ENCODE measurements around the gene C19orf73.

The C19orf73 gene, protein sequence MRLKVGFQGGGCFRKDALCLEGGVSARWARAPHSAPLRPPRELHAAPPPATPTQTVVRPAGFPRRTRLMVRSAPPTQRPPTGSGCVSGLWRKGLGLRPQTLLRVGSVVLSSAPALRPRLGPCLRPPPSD

DNA sequence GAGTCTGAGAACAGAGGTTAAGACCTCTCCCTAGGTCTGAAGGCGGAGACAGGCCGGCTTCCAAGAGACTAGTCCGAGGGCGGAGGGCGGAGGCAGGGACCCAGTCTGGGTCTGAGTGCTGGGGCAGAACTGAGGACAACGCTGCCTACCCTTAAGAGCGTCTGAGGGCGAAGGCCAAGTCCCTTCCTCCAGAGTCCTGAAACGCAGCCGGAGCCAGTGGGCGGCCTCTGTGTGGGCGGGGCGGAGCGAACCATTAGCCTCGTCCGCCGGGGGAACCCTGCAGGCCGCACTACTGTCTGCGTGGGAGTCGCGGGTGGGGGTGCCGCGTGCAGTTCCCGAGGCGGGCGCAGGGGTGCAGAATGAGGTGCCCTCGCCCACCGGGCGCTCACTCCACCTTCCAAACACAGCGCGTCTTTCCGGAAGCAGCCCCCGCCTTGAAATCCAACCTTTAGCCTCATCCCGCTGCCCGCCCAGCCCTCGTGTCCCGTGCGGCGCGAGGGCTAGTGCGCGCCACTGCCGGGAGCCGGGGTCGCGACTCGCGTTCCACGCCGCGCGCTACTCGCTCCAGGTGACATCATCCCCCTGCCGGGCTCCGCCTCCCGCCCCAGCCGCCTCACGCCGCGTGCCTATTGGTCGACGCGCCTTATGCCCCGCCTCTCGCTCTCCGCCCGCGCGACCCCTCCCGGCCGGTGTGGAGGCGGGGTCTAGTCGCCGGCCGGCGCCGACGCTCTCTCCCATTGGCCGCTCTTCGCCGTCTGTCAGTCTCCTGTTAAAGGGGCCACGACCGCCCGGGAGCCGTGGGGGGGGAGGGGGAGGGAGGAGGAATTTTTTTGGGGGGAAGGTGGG lies at the start of gene C19orf73:
Gene C19orf73 (minus strand): TSS at position 579 of the 846 bp plus-strand sequence. CDS start 121 bp downstream, at position 458.
- DNase-seq (ENCODE audit: extremely low spot score) = peak; percentile 99
- TF ChIP-seq, protein P1, sequence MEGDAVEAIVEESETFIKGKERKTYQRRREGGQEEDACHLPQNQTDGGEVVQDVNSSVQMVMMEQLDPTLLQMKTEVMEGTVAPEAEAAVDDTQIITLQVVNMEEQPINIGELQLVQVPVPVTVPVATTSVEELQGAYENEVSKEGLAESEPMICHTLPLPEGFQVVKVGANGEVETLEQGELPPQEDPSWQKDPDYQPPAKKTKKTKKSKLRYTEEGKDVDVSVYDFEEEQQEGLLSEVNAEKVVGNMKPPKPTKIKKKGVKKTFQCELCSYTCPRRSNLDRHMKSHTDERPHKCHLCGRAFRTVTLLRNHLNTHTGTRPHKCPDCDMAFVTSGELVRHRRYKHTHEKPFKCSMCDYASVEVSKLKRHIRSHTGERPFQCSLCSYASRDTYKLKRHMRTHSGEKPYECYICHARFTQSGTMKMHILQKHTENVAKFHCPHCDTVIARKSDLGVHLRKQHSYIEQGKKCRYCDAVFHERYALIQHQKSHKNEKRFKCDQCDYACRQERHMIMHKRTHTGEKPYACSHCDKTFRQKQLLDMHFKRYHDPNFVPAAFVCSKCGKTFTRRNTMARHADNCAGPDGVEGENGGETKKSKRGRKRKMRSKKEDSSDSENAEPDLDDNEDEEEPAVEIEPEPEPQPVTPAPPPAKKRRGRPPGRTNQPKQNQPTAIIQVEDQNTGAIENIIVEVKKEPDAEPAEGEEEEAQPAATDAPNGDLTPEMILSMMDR (IDR thresholded peaks at IDR 0.05; ENCODE audit: control extremely low read depth, extremely low read depth, low read depth, missing control alignments) = no peak
- ChIA-PET POLR2A (no interaction called here), CTCF (interaction anchor here (1.3 to 3.3 kb wide), 6 partner anchors 9 to 125 kb away, joined by 4 to 15 read pairs (median 6); partner anchors contain the start of genes GYS1 and RUVBL2)

DNA sequence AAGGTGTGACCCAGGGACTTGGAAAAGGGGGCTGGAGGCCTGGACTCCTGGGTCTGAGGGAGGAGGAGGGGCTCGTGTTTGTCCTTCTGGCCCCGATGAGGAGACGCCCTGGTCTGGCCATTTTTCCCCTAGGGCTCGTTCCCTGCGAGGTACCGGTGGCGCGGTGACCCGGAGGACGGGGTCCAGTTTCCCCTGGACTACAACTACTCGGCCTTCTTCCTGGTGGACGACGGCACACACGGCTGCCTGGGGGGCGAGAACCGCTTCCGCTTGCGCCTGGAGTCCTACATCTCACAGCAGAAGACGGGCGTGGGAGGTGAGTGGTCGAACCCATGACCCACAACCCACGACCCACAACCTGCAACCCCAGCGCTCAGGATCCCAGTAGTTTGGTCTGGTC lies 49.5 kb upstream of the C19orf73 start:
- TF ChIP-seq, protein P1 (IDR thresholded peaks at IDR 0.05; ENCODE audit: control extremely low read depth, extremely low read depth, low read depth, missing control alignments) = no peak
- ChIA-PET POLR2A (no interaction called here), CTCF (no interaction called here)
- DNase-seq (ENCODE audit: extremely low spot score) = no peak

DNA sequence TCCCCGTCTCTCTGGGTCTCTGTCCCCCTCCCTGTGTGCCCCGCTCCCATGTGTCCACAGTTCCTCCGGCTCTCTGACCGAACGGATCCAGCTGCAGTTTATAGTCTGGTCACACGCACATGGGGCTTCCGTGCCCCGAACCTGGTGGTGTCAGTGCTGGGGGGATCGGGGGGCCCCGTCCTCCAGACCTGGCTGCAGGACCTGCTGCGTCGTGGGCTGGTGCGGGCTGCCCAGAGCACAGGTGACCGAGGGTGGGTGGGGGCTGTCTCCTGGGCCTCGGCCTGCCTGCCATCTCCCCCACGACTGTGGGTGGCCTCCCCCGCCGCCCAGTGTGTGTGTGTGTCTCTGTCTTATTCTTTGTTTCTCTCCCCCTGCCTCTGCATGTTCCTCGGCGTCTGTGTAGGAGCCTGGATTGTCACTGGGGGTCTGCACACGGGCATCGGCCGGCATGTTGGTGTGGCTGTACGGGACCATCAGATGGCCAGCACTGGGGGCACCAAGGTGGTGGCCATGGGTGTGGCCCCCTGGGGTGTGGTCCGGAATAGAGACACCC lies 49.0 kb upstream of the C19orf73 start:
- POLR2A ChIA-PET = no interaction called here
- CTCF ChIA-PET = no interaction called here
- TF ChIP-seq, protein P1 (IDR thresholded peaks at IDR 0.05; ENCODE audit: control extremely low read depth, extremely low read depth, low read depth, missing control alignments) = no peak
- no peak for DNase-seq (ENCODE audit: extremely low spot score)

DNA sequence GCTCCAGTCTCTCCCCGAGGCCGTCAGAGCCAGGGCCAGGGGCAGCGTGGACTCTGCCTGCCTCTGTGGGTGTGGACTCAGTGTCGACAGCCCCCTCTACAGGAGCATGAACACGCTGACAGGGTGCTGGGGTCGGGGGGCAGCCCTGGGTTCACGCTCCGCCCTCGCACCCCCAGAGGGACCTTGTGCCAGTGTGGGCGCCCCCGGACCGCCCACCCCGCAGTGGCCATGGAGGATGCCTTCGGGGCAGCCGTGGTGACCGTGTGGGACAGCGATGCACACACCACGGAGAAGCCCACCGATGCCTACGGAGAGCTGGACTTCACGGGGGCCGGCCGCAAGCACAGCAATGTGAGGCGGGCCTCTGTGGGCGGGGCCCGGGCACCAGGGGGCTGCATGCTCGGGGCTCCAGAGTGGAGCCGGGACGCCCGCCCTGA lies 46.9 kb upstream of the C19orf73 start:
- TF ChIP-seq, protein P1 (IDR thresholded peaks at IDR 0.05; ENCODE audit: control extremely low read depth, extremely low read depth, low read depth, missing control alignments) = no peak
- ChIA-PET POLR2A (no interaction called here), CTCF (interaction anchor here (1.3 kb wide), 1 partner anchor 32 kb away, joined by 3 read pairs; no protein-coding TSS in a partner anchor)
- DNase-seq (ENCODE audit: extremely low spot score) = no peak

DNA sequence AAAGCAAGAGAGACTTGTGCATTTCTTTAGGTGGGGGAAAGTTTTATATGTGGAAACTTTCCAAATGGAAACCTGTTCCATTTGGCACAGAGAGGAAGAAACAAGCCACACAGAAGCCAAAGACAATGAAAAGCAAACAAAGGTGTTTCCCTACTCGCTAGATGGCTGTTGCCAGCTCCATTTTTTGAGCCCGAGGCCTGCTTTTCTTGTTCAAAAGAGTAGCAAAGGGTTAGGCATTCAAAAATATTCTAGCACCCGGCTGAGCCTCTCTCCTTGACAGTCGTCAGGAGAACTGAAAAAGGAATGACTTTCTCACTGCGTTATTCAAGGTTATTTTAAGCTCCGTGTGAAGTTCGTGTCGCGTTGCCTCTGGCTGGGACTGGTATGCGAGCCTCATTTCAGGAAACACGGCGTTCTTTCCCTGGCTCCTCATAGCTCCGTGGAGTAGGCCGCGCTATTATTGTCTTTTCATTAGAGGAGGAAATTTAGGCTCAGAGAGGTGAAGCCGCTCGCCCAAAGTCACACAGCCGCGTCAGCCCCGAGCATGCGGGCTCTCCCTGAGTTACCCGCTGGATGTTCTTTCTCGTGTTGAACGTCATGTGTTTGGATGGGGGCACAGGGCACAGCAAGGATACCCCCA lies 46.3 kb upstream of the C19orf73 start:
- no peak for DNase-seq (ENCODE audit: extremely low spot score)
- ChIA-PET CTCF (interaction anchor here (1.2 to 1.3 kb wide), 2 partner anchors 33 to 103 kb away, joined by 3 read pairs; no protein-coding TSS in a partner anchor), POLR2A (no interaction called here)
- TF ChIP-seq, protein P1 (IDR thresholded peaks at IDR 0.05; ENCODE audit: control extremely low read depth, extremely low read depth, low read depth, missing control alignments) = no peak

DNA sequence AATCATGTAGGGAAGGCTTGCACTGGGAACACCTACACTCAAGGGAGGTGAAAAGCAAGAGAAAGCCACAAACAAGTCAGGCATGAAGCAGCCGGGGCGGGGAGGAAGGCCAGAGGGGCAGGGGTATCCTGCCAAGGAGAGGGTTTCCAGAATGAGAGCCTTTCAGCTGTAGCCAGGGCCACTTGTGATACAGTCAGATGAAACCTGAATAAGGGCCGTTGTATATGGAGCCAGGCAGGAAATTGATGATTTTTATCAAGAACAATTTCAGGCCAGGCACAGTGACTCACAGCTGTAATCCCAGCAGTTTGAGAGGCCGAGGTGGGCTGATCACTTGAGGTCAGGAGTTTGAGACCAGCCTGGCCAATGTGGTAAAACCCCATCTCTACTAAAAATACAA lies 43.0 kb upstream of the C19orf73 start:
- ChIA-PET POLR2A (no interaction called here), CTCF (interaction anchor here (2.8 kb wide), 1 partner anchor 64 kb away, joined by 10 read pairs; no protein-coding TSS in a partner anchor)
- no peak for DNase-seq (ENCODE audit: extremely low spot score)
- TF ChIP-seq, protein P1 (IDR thresholded peaks at IDR 0.05; ENCODE audit: control extremely low read depth, extremely low read depth, low read depth, missing control alignments) = no peak
